ENCODE measurements around the gene ANKRD37.

- TF ChIP-seq CTCF (IDR thresholded peaks at IDR 0.05; ENCODE audit: insufficient read depth, low read length, poor library complexity, severe bottlenecking) (no peak), EZH2phosphoT487 (conservative IDR thresholded peaks at IDR 0.05; ENCODE audit: low read length) (no peak)
These were observed 24.9 kb downstream of the ANKRD37 start for GRCh38 chr4:185421366-185422124.
